Mucosa of rectum (tissue), 2 donors: ENCODE data around the gene IQSEC3.

ENCODE experiments used
- H3K27ac ChIP-seq, 2 donors: one replicate each; pipeline ENCODE4 v1.7.0; 2013; ENCODE audit warnings: inconsistent platforms in 2 of 2, low read depth in 2 of 2, low read length in 2 of 2
- H3K27me3 ChIP-seq, 2 donors: one replicate each; pipeline ENCODE4 v1.7.0; 2013; ENCODE audit warnings: low read length in 2 of 2; ENCODE audit not compliant: control insufficient read depth in 2 of 2, insufficient read depth in 2 of 2
- H3K36me3 ChIP-seq, 2 donors: one replicate each; pipeline ENCODE4 v1.7.0; 2013; ENCODE audit warnings: low read length in 2 of 2; ENCODE audit not compliant: control insufficient read depth in 2 of 2, insufficient read depth in 2 of 2
- H3K4me1 ChIP-seq, 2 donors: one replicate each; pipeline ENCODE4 v1.7.0; 2013; ENCODE audit warnings: low read length in 2 of 2, mild to moderate bottlenecking in 1 of 2; ENCODE audit not compliant: control insufficient read depth in 2 of 2, insufficient read depth in 2 of 2
- H3K4me3 ChIP-seq, 2 donors: one replicate each; pipeline ENCODE4 v1.7.0; 2013; ENCODE audit warnings: low read length in 2 of 2
- H3K9ac ChIP-seq, 2 donors: one replicate each; pipeline ENCODE4 v1.7.0; 2013; ENCODE audit warnings: low read length in 2 of 2, low read depth in 1 of 2, mild to moderate bottlenecking in 1 of 2
- H3K9me3 ChIP-seq, 2 donors: one replicate each; pipeline ENCODE4 v1.7.0; 2013; ENCODE audit warnings: low read length in 2 of 2; ENCODE audit not compliant: control insufficient read depth in 2 of 2
- donor health status: healthy.
- donor health status: Normal muscosa, but diverticular disease.

The IQSEC3 gene

GRCh38 chr12:218221-218620, 151.7 kb downstream of the IQSEC3 start:
- Histone ChIP-seq H3K9me3 (no peaks in the 10 kb centered on the region), H3K4me3 (no peak overlapping the region), H3K27ac (no peak overlapping the region), H3K27me3 (peaks cover 0 to 9% of the 10 kb centered on the region in 2 donors), H3K36me3 (no peaks in the 10 kb centered on the region), H3K9ac (no peak overlapping the region), H3K4me1 (peaks cover 4 to 12% of the 10 kb centered on the region in 2 donors)

DNA sequence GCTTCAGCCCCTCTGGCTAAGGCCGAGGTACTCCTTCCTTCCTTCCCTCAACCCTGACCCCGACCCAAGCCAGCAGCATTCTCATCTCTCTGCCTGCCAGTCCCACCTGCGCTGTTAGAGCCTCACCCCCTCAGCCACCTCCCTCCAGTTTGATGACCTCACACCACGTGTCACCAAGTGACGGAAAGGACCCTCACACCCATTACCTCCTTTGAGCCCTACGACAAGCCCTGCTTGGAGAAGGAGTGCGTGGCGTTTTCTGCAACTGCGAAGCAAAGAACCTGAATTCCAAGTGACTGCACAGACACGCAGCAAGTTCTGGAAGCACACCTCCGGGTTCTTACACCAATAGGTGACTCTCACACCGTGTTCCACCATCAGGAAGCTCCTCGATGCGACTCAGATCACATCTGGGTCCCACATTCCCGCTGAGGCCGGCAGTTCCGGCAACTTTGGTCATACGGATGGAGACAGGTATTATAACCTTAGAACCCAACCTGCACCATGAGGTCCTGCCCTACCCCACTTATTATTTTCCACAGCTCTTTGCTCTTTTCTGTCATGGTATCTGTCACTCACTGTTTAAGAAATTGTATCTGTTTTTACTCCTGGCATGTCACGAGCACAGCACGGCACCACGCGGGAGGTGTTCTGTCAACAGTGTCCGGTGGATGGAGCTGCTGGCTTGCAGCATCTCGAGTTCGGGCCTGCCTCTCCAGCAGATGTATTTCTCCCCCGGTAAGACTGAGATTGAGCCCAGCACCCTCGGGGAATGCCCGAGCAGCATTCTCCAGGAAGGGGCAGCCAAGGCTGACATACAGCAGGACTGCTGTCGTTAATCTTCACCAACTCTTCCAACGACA, 152.4 kb downstream of the IQSEC3 start:
- no peak overlapping the region for H3K9ac ChIP-seq
- H3K4me1 ChIP-seq = peaks cover 0 to 5% of the 10 kb centered on the region in 2 donors
- H3K27ac ChIP-seq = no peak overlapping the region
- H3K27me3 ChIP-seq = peaks cover 0 to 2% of the 10 kb centered on the region in 2 donors
- H3K4me3 ChIP-seq = no peak overlapping the region
- H3K9me3 ChIP-seq = no peaks in the 10 kb centered on the region
- H3K36me3 ChIP-seq = no peaks in the 10 kb centered on the region

- Histone ChIP-seq H3K27ac (no peak overlapping the region), H3K4me1 (peaks cover 0 to 3% of the 10 kb centered on the region in 2 donors), H3K9ac (no peak overlapping the region), H3K36me3 (no peaks in the 10 kb centered on the region), H3K9me3 (no peaks in the 10 kb centered on the region), H3K27me3 (peaks cover 0 to 3% of the 10 kb centered on the region in 2 donors), H3K4me3 (no peak overlapping the region)
Measured at GRCh38 chr12:219891-220352, 153.4 kb downstream of the IQSEC3 start.

- no peak overlapping the region for H3K27ac ChIP-seq
Measured at GRCh38 chr12:220491-220890, 153.9 kb downstream of the IQSEC3 start.

GRCh38 chr12:220946-221550, 154.5 kb downstream of the IQSEC3 start:
- H3K4me1 ChIP-seq = peaks cover 0 to 3% of the 10 kb centered on the region in 2 donors
- no peaks in the 10 kb centered on the region for H3K36me3 ChIP-seq
- no peak overlapping the region for H3K9ac ChIP-seq
- no peak overlapping the region for H3K27ac ChIP-seq
- H3K9me3 ChIP-seq = no peaks in the 10 kb centered on the region
- peaks cover 0 to 3% of the 10 kb centered on the region in 2 donors for H3K27me3 ChIP-seq
- no peak overlapping the region for H3K4me3 ChIP-seq

More at GRCh38 chr12:220491-220890, 153.9 kb downstream of the IQSEC3 start:
- H3K27me3 ChIP-seq = peaks cover 0 to 3% of the 10 kb centered on the region in 2 donors
- H3K9me3 ChIP-seq = no peaks in the 10 kb centered on the region
- no peak overlapping the region for H3K4me3 ChIP-seq
- H3K36me3 ChIP-seq = no peaks in the 10 kb centered on the region
- peaks cover 0 to 3% of the 10 kb centered on the region in 2 donors for H3K4me1 ChIP-seq
- H3K9ac ChIP-seq = no peak overlapping the region

GRCh38 chr12:221736-222135, 155.2 kb downstream of the IQSEC3 start:
- Histone ChIP-seq H3K27me3 (peaks cover 0 to 3% of the 10 kb centered on the region in 2 donors), H3K4me1 (peaks cover 0 to 3% of the 10 kb centered on the region in 2 donors), H3K27ac (no peak overlapping the region), H3K4me3 (no peak overlapping the region), H3K36me3 (no peaks in the 10 kb centered on the region), H3K9ac (no peak overlapping the region), H3K9me3 (no peaks in the 10 kb centered on the region)

GRCh38 chr12:223841-224240, 157.3 kb downstream of the IQSEC3 start:
- Histone ChIP-seq H3K27ac (no peak overlapping the region), H3K4me1 (peaks cover 0 to 3% of the 10 kb centered on the region in 2 donors), H3K27me3 (peaks cover 0 to 3% of the 10 kb centered on the region in 2 donors), H3K36me3 (no peaks in the 10 kb centered on the region), H3K9me3 (no peaks in the 10 kb centered on the region), H3K4me3 (no peak overlapping the region), H3K9ac (no peak overlapping the region)

- Histone ChIP-seq H3K27ac (no peak overlapping the region), H3K4me1 (peaks cover 0 to 3% of the 10 kb centered on the region in 2 donors), H3K36me3 (no peaks in the 10 kb centered on the region), H3K4me3 (no peak overlapping the region), H3K9me3 (no peaks in the 10 kb centered on the region), H3K9ac (no peak overlapping the region), H3K27me3 (peaks cover 0 to 3% of the 10 kb centered on the region in 2 donors)
Measured at GRCh38 chr12:224330-224729, 157.8 kb downstream of the IQSEC3 start.

DNA sequence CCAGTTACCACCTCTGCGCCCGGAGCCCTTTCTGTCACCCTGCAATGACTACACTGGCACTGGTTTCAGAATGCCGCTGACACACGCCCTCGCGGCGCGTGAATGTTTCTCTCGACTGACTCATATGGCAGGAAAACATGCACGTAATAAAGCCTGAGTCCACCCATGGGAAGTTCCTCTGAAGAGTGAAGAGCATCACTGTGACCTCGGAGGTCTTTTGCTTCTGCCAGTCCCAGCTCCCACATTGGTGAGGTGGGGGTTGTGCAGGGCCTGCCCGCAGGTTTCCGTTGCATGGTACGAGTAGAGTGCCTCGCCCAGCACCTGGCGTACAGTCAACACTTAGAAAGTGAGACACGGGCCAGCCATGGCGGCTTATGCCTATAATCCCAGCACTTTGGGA, 158.4 kb downstream of the IQSEC3 start:
- no peak overlapping the region for H3K9ac ChIP-seq
- H3K9me3 ChIP-seq = no peaks in the 10 kb centered on the region
- no peaks in the 10 kb centered on the region for H3K36me3 ChIP-seq
- peaks cover 0 to under 1% of the 10 kb centered on the region in 2 donors for H3K4me1 ChIP-seq
- H3K27me3 ChIP-seq = peaks cover 0 to 7% of the 10 kb centered on the region in 2 donors
- no peak overlapping the region for H3K4me3 ChIP-seq
- no peak overlapping the region for H3K27ac ChIP-seq

DNA sequence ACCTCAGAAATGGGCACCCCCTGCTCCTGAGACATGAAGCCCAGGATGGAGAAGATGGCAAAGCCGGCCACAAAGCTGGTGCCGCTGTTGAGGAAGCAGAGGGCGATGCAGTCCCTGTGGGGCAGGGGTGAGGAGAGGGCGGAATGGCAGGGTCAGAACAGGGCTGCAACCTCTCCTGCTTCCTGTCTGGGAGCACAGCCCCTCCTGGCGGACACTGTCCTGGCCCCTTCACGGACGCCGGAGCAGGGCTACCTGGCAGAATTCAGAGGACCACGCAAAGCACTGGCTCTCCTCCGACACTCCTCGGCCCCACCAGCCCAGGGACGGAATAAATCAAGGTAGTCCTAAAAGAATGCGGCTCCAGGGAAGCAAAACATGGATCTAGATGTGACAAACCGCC, 159.8 kb downstream of the IQSEC3 start:
- no peak overlapping the region for H3K4me3 ChIP-seq
- no peaks in the 10 kb centered on the region for H3K36me3 ChIP-seq
- no peak overlapping the region for H3K27ac ChIP-seq
- H3K9me3 ChIP-seq = no peaks in the 10 kb centered on the region
- H3K27me3 ChIP-seq = peaks cover 0 to 7% of the 10 kb centered on the region in 2 donors
- H3K4me1 ChIP-seq = no peaks in the 10 kb centered on the region
- no peak overlapping the region for H3K9ac ChIP-seq
